GM18498 (cell line): ENCODE data around the gene STAT4.
A peak's percentile ranks its signal among the peaks of the same experiment; 100 is the strongest.

Experiments
- ATAC-seq: cut with Tn5 transposase; IDR thresholded peaks from one replicate; pipeline ENCODE4 v1.9.1; 2021; ENCODE audit warnings: mild to moderate bottlenecking, moderate library complexity; ENCODE audit not compliant: unreplicated experiment

STAT4 gene

DNA sequence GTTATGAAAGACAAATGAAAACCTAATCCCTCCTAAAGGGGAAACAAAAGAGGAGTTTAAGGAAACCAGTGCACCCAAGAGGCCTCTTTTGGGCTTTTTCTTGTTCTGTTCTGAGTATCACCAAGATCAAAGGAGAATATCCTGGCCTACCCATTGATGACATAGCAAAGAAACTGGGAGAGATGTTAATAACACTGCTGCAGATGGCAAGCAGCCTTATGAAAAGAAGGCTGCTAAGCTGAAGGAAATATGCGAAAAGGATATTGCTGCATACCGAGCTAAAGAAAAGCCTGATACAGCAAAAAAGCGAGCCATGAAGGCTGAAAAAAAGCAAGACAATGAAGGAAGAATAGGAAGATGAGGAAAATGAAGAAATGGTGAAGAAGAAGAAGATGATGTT, 23.6 kb upstream of the STAT4 start:
- ATAC-seq = no peak

DNA sequence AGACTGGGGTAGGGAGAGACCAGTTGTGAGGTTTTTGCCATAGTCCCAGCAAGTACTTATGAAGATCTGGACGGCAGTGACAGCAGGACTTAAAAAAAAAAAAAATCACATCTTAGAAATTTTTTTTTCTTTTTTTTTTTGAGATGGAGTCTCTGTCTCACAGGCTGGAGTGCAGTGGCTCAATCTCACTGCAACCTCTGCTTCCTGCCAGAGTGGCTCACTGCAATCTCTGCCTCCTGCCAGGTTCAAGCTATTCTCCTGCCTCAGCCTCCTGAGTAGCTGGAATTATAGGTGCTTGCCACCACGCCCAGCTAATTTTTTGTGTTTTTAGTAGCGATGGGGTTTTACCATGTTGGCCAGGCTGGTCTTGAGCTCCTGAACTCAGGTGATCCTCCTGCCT, 22.4 kb upstream of the STAT4 start:
- no peak for ATAC-seq

DNA sequence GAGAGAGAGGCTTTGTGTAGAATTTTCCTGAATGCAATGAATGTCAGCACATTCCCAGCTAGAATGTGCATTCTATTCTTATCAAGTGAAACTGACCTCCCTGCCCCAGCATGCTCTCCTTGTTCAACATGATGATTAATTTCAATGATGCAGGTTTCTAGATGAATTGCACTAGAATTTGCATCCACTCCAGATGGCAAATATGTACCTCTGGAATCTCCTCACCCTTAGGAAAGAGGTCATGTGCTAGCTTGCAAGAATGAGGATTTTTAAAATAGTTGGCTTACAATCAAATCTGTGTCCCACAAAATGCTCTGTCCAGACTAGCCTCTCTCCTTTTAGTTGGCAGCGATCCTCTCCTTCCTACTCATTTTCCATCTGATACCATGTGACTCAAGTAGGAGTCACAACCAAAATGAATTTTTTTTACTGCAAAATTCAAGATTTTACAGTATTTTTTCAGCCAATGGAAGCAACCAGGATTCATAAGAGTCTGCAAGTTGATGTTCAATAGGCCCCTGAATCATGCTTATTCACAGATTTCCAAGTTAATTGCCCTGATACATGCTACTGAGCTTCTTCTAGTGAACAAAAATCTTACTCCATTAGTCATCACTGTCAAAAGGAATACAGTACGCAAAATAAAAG, 21.0 kb upstream of the STAT4 start:
- ATAC-seq = no peak

DNA sequence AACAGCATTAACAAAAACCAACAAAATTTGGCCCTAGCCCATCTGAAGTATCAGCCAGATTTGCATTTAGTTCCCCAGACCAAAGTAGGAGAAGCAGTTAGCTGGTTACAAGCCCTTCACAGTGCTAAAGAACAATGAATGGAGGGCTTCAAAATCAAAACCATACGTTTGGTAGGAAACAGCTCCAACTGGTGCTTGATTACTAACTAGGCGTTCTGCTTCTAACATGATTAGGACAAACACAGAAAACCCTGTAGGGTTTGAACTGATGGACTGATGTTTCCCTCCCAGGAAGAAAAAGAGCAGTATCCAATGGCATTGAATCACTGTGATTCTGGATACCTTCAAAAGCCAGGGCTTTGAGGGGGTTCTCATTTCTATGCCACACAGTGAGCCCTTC, 20.5 kb upstream of the STAT4 start:
- no peak for ATAC-seq

DNA sequence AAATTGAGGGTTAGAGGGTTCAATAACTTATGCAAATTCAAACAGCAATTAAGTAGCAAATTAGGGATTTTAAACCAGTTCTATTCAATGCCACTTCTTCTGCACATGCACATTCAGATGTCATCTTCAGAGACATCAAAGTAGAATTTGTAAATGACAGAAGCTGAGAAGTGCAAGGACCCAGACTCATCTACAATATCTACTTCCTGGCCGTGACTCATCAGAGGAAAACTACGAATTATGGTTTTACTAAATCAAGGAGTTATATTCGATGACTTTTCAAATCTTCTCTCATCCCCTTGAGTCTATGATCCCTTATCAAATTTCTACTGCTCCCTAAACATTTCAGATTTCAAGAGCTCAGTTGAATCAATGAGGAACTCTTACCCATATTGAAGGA, 20.0 kb upstream of the STAT4 start:
- ATAC-seq = no peak

DNA sequence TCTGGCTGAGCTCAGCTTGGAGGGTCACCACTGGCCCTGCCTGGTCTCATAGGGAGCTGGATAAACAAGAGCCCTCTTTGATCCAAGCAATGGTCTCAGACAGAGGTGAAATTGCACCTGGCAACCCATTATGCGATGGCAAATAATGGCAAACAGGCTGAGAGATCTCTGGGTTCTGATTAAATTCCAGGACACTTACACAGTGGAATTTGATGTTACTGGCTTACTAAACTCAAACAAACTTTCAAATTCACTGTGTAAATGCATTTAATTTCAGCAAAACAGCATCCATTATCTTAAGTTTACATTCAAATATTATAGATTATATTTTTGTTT, 19.5 kb upstream of the STAT4 start:
- ATAC-seq = no peak

DNA sequence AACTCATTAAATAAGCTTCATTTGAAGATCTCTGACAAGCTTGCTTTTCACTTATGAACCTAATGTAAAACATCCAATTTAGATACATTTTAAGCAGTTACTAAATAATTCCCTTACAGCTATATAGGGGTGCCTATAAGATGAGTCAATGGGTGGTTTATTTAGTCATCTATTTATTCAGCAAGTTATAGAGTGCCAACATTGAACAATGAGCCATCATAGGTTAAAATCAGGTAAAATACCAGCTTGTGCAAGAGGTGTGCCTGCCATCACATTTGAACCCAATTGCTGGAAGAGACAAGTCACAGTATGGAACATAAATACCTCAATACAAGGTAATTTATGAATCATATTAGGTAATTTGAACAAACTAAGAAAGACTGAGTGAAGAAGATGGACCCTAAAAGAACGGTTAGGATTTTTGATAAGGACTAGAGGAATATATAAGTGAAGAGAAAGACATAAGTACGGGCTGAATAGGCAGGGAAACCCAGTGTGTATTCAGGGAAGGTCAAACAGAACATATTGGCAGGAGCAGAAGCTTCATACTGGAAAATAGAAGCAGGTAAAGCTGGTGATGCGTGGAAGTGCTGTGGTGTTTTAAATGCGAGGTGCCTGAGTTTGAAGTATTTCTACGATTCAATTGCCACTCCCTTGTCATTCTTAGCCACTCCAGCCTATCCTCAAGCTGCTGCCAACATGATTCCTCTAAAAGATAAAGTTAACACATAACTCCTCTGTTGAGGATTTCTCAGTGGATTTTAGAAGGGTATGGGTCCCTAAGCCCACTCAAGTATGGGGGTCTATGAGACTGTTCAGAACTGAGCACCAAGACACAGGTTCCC, 18.9 kb upstream of the STAT4 start:
- ATAC-seq = no peak

DNA sequence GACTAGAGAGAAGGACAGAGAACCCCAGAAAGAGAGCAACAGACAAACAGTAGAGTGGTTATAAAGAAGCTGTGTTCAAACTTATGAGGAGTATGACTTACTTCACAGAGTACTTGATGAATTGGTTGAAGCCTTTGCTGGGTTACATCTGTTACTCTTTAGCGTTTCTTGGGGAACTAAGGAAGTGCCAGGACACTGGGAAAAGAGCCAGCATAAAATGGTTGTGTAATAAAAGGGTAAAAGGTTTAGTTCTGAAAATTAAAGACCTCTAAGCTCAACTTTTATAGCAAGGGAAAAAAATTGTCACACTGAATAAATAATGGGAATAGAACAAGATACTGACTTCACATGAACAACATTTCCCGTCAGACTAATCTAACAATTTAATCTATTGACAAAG, 17.0 kb upstream of the STAT4 start:
- ATAC-seq = no peak

DNA sequence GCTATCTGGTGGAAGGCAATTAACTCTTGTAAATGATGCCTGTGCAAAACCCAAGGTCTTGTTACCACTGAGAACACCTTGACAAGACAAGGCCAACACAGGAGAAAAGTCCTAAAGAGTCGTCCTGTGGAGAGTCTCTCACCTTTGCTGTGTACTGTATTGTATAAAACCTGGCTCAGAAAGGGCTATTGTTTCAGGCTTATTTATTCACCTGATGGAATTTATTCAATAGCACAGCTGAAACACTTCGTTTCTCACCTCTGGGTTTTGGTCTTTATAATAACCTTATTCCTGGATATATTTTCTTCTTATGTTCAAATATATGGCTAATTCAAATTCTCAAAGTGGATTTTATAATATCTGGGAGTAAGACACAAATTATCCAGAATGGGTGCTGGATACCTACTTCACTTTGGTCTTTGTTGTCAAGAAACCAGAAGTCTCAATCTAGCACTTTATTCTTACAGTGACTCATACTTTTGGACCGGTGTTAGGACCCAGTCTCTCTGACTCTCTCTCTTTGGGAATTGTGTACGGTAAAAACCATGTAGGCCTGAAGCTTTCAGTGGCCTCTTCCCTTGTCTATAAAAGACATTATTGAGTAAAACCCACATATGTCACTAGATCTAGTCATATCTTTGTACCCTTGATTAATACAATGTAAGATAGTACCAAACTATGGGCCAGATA, 16.1 kb upstream of the STAT4 start:
- no peak for ATAC-seq

DNA sequence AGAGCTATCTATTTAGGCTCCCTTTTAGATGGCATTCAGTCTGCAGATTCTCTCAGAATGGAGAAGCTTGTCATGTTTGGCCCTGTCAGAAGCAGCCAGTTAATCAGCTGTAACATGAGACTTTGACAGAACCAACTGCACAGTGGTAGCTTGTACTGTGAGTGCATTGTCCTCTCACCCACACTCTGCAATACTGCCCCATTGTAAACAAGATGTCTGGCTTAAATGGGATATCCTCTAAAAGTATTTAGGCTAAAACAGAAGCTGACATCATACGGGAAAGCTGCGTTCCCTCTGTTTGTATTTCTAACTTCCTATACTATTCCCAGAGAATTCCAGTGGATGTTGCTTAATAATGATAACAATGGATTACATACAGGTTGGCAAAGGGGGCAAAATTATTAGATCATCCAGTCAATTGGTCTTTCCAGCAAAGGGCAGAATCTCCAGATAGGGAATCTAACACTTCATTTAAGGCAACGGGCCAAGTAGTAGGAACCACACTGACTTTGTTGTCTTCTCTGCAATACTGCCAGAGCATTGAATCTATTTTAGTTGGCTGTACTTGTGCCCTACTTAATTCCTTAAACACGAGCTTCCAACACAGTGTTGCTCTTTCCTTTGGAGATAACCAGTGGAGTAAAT, 15.4 kb upstream of the STAT4 start:
- no peak for ATAC-seq

DNA sequence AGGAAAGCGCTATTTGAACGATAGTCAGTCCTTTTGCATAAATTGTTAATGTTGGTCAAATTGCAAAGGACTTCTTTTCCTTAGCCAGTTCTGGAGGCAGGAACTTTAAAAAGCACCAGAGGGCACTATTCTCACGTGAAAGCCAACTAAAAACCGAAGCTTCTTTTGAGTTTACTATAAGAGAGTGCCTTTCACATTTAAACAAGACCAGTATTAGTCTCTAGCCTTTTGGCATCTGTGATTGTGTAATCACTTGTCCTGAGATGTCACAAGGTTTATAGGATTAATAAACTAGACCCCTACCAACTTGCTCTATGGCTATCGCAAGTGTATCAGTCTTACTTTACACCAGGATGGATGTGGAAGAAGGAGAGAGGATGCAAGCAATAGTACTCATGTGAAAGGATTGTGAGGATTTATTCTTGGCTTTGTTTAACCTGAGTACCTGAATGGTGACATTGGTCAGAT, 14.4 kb upstream of the STAT4 start:
- ATAC-seq = peak; percentile 80

DNA sequence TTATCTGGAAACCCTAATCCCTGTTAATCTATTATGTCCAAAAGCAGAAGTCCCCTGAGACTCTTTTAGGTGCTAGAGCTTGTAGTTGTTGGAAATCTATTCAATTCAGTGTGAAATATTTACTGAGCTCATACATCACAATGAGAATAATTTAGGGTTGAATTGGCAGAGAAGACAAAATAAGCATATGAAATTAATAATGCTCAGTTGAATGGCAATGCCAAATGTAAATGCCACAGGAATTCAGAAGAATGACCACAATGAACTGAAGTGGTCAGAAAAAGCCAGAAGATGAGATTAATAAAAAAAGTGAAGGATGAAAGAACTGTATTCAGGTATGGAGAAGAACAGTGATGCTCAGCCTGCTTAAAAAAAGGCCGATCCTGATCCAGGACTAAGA, 8.0 kb upstream of the STAT4 start:
- no peak for ATAC-seq

DNA sequence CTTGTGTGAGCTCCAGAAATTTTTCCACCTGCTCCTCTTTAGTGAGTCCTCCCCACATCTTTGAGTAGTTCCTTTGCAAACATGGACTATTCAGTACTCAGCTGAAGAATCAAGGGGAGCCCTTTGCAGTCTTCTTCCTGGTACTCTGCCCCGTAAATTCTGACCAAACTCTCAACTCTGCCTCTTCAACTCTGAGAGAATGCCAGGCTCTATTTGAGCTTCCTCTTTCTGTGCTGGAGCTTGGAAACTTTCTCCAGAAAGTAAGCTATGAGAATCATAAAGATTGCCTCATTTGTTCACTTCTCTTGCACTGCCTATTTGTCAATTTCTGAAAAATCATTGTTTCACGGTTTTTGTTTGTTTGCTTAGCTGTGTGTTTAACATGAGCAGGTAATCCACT, 7.4 kb upstream of the STAT4 start:
- ATAC-seq = no peak

DNA sequence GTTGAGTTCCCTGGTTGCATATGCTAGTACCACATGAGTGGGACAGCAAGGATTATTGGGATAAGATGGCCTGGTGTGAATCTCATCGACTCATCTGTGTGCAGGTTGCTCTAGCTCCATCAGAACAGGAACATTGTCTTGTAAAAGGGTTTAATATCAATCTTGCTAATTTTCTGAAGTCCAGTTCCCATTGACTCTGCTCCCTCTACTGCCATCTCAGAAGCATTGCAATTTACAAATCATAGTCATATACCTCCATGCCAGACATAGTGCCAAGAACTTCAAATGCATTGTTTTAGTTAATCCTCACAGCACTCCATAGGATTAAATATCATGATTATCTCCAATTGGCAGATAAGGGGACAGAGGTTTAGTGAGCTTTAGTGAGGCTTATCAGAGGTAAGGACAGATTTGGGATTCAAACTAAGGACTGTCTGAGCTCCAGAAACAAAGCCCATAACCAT, 4.8 kb upstream of the STAT4 start:
- peak; percentile 57 for ATAC-seq

DNA sequence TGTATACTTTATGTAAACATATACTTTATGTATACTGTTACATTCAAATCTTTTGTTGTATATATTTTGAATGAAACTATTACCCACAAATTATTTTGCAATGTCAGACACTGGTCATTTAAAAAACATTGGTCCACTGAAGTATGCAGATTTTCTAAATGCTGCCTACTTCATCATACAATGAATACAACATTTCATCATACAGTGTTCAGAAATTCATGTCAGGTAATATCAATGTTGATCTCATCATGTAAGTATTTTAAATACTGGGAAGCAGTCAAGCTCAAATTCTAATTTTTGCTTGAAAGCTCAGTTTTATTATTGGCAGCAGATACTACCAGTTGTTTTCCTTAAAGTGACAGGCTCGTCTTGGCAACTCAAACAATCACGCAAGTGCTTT, 2.9 kb upstream of the STAT4 start:
- no peak for ATAC-seq

DNA sequence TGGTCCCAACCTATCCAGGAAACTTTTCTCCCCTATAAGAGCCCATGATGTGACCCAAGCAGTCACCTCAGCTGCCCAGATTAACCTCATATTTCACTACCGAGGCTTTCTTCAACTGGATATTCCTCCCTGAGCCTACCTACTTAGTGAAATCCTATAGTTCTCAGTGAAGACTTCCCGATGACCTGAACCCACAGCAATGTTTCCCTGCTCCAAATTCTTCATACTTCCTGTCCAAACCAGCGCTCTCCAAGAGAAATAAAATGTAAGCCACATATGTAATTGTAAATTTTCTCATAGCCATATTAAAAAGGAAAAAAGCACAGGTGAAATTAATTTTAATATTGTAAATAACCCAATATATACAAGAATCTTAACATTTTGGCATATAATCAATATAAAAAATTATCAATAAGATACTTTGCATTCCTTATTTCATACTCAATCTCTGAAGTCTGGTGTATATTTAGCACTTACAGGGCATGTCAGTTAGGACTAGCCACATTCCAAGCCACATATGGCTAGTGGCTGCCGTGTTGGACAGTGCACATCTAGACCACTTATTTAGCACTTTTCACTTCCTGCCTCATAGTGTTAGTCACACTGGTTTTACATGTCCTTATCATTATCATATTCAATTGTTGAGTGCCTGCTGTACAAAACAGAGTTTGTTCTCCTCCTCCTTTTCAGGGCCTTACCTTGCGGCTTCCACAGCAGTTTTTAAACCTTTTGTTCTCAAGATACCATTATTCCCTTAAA, 1.9 kb upstream of the STAT4 start:
- ATAC-seq = no peak

DNA sequence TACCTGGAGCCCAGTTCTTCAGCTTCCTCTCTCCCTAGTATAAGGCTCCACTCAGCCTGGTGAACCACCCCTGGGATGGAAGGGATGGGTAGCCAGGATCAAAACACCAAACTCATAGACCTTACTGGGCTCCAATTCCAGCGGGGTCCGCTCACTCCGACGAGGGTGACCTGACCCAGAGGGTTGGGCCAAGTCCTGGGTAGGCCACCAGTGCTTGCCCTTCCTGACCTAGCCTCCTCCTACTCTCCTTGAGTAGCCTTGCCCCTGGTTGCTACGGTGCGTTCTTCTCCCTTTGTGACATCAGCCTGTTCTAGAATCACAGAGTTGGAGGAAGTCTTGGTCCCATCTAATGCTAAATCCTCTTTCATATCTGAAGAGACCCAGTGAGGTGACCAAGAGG, 537 bp upstream of the STAT4 start:
- no peak for ATAC-seq

DNA sequence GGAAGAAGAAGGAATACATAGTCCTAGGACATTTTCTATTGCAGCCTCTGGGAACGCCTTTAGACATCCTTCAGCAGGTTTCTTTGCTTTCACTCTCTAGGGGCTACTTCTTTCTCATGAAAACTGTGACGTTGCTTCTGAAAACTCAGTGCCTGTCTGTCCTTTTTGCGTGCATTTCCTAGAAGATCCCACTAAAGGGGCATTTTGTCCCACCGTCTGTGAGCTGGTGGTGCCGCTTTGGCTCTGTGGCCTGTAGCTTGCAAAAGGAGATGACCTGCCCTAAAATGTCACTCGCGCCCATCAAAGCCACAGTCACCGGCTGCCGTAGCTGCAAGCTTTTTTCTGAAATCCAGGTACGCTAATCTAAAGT, 579 bp downstream of the STAT4 start:
- ATAC-seq = peak; percentile 29

DNA sequence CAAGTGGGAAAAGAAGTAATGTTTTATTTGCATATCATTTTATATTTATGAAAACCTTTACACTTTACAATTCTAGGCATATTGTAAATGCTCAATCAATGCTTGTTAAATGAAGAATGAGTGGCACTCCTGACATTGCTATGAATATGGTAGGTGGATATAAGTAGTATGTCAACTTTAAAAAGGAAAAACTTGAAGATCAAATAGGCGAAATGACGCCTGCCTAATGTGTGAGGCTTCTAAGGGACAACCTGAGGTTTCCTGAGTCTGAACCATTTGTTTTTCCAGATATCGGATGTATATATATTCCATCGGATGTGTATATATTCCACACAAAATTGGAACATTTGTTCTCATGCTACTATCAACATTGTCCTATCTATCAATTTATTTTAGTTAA, 1.4 kb downstream of the STAT4 start:
- no peak for ATAC-seq

DNA sequence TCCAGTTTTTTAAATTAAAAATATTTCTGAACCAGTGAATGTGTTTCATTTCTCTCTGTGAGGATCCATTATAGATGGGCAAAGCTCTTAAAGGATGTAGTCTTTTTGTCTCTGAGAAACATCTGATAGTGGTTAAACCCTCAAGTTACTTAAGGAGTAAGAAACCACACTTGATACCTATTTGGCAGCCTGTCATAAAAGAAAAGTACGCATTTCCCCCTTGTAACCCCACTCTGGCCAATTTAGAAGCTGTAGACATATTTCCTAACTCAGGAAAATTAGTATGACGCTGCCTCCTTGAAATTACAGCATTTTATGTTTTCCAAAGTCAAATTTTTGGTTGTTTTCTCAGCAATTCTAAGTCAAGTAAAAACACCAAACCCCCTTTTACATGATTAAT, 2.0 kb downstream of the STAT4 start:
- no peak for ATAC-seq

DNA sequence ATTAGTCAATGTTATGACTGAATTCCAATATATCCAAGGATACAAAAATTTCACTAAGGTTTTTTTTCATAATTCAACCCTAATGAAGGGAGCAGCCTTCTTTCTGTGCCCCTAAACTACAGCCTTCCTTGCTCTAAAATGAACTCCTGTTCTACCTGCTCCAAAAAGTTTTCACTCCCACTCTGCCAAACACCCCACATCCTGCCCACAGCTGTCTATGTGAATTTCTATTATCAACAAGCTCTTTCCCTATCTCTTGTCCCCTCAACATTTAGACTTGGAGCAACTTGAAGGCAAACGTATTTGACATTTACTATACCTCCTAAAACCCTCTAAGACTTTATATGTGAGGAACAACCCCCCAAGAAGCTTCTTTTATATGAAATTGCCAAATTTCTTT, 2.5 kb downstream of the STAT4 start:
- no peak for ATAC-seq
